Measurements from ENCODE around the gene IGIP. TPM values are rescaled to one million over a fixed set of nuclear protein-coding genes. Genes with fewer than 3 reads are reported as not detected.

IGIP gene
- total RNA-seq, 1 donor from 2014 or later, result 16.7 TPM

- Histone ChIP-seq H3K4me3 (no peak overlapping the region), H3K9me3 (no peaks in the 10 kb centered on the region), H3K27ac (no peak overlapping the region), H3K27me3 (no peaks in the 10 kb centered on the region), H3K4me1 (peaks cover 6% of the 10 kb centered on the region), H3K36me3 (no peaks in the 10 kb centered on the region)
- TF ChIP-seq POLR2A (IDR thresholded peaks at IDR 0.05) (no peak), POLR2AphosphoS5 (IDR thresholded peaks at IDR 0.05; ENCODE audit: insufficient read depth in 1 of 2, low read depth in 1 of 2) (no peak)
- TF ChIP-seq, protein P1, sequence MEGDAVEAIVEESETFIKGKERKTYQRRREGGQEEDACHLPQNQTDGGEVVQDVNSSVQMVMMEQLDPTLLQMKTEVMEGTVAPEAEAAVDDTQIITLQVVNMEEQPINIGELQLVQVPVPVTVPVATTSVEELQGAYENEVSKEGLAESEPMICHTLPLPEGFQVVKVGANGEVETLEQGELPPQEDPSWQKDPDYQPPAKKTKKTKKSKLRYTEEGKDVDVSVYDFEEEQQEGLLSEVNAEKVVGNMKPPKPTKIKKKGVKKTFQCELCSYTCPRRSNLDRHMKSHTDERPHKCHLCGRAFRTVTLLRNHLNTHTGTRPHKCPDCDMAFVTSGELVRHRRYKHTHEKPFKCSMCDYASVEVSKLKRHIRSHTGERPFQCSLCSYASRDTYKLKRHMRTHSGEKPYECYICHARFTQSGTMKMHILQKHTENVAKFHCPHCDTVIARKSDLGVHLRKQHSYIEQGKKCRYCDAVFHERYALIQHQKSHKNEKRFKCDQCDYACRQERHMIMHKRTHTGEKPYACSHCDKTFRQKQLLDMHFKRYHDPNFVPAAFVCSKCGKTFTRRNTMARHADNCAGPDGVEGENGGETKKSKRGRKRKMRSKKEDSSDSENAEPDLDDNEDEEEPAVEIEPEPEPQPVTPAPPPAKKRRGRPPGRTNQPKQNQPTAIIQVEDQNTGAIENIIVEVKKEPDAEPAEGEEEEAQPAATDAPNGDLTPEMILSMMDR (IDR thresholded peaks at IDR 0.05), result no peak
- DNase-seq (ENCODE audit: extremely low spot score in 2 of 2), result no peak
- intact Hi-C loops (cut with DNase I), result no loop called here
Measured at GRCh38 chr5:140159014-140159927, 33.5 kb downstream of the IGIP start.

GRCh38 chr5:140162275-140162674, 36.5 kb downstream of the IGIP start:
- TF ChIP-seq, protein P1 (IDR thresholded peaks at IDR 0.05), result no peak
- TF ChIP-seq POLR2A (IDR thresholded peaks at IDR 0.05), result no peak
- no peak for TF ChIP-seq POLR2AphosphoS5 (IDR thresholded peaks at IDR 0.05; ENCODE audit: insufficient read depth in 1 of 2, low read depth in 1 of 2)
- H3K27ac ChIP-seq, result no peak overlapping the region
- no peak overlapping the region for H3K4me3 ChIP-seq
- intact Hi-C loops (cut with DNase I), result no loop called here
- no peak for DNase-seq (ENCODE audit: extremely low spot score in 2 of 2)
- no peaks in the 10 kb centered on the region for H3K4me1 ChIP-seq
- H3K9me3 ChIP-seq, result no peaks in the 10 kb centered on the region
- no peaks in the 10 kb centered on the region for H3K27me3 ChIP-seq
- no peaks in the 10 kb centered on the region for H3K36me3 ChIP-seq

DNA sequence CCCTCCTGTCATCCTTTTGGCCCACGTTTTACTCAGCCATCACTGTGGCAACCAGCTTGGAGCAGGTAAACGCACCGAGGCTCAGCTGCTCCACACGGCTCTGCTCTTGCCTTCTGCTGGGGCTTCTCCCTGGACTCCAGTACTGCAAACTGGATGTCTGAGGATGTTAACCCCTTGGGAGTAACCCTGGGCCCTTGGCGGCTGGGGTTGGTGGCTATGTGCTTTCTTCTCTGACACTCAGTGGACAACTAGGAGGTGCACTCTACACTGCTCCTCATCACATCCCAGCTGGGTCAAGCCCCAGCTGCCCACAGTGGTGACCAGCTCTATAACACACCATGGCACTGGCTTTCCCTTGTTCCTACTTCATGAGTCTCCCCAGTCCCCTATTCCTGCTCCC, 37.0 kb downstream of the IGIP start:
- no peaks in the 10 kb centered on the region for H3K9me3 ChIP-seq
- H3K36me3 ChIP-seq, result no peaks in the 10 kb centered on the region
- H3K4me1 ChIP-seq, result no peaks in the 10 kb centered on the region
- no peak overlapping the region for H3K4me3 ChIP-seq
- no peak for DNase-seq (ENCODE audit: extremely low spot score in 2 of 2)
- H3K27me3 ChIP-seq, result no peaks in the 10 kb centered on the region
- no peak overlapping the region for H3K27ac ChIP-seq
- TF ChIP-seq POLR2AphosphoS5 (IDR thresholded peaks at IDR 0.05; ENCODE audit: insufficient read depth in 1 of 2, low read depth in 1 of 2), result no peak
- TF ChIP-seq, protein P1 (IDR thresholded peaks at IDR 0.05), result no peak
- TF ChIP-seq POLR2A (IDR thresholded peaks at IDR 0.05), result no peak
- intact Hi-C loops (cut with DNase I), result no loop called here

DNA sequence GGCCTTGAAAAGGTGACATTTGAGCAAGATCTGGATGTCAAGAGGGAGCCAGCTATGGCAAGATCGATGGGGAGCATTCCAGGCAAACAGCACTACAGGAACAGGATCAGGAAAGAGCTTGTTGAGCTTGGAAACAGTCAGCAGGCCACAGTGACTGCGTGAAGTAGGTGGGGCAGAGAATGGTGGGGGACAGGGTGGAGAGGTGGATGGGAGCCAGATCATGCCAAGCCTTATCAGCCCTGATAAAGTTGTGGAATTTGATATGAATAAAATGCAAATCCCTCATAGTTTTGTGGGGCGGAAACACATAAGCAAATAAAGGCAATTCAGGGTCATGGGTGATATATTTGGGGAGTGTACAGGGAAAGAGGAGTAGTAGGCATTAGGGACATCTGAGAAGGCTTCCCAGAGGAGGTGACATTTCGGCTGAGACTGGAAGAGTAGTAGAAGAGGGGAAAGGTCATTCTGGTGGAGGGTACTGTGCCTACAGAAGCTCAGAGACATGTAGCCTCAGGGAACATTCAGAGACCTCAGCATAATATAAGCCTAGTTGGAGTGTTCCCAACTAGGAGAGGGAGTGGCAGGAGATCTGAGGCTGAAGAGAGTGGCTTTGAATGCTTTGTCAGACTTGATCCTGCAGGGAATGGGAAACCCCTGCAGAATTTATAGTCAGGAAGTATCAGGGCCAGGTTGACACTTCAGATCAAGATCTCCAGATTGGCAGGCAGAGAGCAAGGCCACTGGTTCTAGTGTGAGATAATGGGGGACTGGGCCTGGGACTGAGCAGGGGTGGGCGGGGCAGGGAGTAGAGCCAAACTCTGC, 39.6 kb downstream of the IGIP start:
- H3K27me3 ChIP-seq, result no peaks in the 10 kb centered on the region
- no peaks in the 10 kb centered on the region for H3K9me3 ChIP-seq
- TF ChIP-seq POLR2AphosphoS5 (IDR thresholded peaks at IDR 0.05; ENCODE audit: insufficient read depth in 1 of 2, low read depth in 1 of 2), result no peak
- TF ChIP-seq POLR2A (IDR thresholded peaks at IDR 0.05), result no peak
- no peaks in the 10 kb centered on the region for H3K4me1 ChIP-seq
- no peak for DNase-seq (ENCODE audit: extremely low spot score in 2 of 2)
- no peaks in the 10 kb centered on the region for H3K36me3 ChIP-seq
- no peak overlapping the region for H3K27ac ChIP-seq
- H3K4me3 ChIP-seq, result no peak overlapping the region
- intact Hi-C loops (cut with DNase I), result no loop called here

DNA sequence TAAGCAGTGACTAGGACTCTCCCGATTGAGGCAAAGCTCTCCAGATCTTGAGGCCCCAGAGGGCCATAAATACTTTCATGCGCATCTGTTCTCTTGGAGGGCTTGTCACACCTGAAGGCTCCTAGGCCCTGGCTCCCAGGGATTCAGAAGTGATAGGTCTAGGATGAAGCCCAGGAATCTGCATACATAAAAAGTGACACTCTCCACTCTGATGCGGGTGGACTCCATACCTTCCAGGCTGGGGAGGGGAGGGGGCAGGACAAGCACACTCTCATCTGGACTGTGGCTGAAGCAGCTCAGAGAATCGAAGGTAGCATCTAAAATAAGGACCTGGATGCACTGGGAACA, 40.2 kb downstream of the IGIP start:
- Histone ChIP-seq H3K9me3 (no peaks in the 10 kb centered on the region), H3K4me1 (no peaks in the 10 kb centered on the region), H3K4me3 (no peak overlapping the region), H3K27ac (no peak overlapping the region), H3K36me3 (no peaks in the 10 kb centered on the region), H3K27me3 (no peaks in the 10 kb centered on the region)
- DNase-seq (ENCODE audit: extremely low spot score in 2 of 2), result no peak
- TF ChIP-seq POLR2AphosphoS5 (IDR thresholded peaks at IDR 0.05; ENCODE audit: insufficient read depth in 1 of 2, low read depth in 1 of 2) (no peak), POLR2A (IDR thresholded peaks at IDR 0.05) (no peak)
- TF ChIP-seq, protein P1 (IDR thresholded peaks at IDR 0.05), result no peak
- intact Hi-C loops (cut with DNase I), result no loop called here
